ENCODE results near the gene ENTPD2.
A peak's percentile ranks its signal among the peaks of the same experiment; 100 is the strongest.

Gene ENTPD2

DNA sequence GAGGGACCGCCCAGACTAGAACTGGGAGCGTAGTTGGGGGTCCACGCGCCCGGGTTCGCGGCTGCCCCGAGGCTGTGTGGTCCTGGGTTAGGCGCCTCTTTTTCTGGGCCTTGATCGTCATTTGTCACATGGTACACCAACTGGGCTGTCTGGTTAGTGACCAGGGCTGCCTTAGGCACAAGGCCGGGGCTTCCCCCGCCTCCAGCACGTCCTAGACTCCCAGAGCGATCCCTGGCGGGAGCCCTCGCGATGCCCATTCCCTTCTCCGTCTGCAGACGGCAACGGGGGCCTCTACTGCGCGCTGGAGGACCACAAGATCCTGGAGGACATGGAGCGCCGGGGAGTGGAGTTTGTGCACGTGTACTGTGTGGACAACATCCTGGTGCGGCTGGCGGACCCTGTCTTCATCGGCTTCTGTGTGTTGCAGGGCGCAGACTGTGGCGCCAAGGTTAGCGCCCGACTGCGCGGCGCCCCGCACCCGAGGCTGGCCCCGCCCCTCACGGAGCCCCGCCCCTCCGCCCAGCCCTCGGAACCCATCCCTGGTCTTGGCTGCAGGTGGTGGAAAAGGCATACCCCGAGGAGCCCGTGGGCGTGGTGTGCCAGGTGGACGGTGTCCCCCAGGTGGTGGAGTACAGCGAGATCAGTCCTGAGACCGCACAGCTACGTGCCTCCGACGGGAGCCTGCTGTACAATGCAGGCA, 25.0 kb upstream of the ENTPD2 start:
- no peak for DNase-seq

DNA sequence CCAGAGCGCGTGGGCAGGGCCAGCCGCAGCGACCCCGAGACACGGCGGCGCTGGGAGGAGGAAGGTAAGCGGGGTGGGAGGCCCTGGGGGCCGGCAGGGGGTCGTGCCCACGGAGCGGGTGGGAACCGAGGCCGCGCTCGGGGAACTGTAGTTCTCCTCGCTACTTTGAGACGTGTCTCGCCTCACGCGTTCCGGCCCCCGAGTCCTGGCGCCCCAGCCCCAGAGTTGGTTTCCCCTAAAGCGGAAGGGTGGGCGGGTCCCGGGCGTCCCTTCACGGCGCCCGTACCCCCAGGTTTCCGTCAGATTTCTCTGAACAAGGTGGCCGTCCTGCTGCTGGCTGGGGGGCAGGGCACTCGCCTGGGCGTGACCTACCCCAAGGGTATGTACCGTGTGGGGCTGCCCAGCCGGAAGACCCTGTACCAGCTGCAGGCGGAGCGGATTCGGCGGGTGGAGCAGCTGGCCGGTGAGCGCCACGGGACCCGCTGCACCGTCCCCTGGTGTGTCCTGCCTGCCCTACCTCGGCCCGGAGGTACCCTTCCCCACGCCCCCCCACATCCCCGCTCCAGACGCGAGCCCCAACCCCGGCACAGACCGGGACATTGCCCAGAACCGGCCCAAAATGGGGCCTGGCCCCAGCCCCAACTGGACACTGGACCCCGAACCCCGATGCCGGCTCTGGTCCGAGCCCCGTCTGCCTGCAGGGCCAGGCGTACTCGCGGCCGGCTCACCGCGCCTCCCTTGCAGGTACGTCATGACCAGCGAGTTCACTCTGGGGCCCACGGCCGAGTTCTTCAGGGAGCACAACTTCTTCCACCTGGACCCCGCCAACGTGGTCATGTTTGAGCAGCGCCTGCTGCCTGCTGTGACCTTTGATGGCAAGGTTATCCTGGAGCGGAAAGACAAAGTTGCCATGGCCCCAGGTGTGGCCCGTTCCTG, 24.2 kb upstream of the ENTPD2 start:
- DNase-seq = no peak

DNA sequence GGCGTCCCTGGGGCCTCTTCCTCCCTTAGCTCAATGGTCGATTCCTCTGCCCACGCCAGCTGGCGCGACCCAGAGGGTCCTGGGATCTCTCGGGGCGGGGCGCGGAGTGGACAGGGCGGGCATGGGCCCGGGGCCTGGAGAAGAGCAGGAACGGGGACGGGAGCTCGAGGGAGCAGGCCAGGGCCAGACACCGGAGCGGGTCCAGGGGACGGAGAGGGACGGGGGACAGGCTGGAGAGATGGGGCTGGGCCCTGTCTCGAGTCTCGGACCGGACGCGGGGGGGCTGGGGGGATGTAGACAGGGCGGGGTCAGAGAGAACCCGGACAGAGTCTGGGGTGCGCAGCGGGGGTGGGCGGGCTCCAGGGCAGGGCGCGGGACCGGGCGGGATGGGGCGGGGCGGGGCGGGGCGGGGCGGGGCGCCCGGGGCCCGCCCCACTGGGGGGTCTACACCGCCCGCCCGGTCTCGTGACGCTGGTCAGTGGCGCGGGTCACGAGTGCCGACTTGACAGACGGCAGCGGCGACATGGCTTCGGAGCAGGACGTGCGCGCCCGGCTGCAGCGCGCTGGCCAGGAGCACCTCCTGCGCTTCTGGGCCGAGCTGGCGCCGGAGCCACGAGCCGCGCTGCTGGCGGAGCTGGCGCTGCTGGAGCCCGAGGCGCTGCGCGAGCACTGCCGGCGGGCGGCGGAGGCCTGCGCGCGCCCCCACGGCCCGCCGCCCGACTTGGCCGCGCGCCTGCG, 23.3 kb upstream of the ENTPD2 start, which contains the start of gene UAP1L1:
UAP1L1 (plus strand) TSS at position 508 of the 738 bp plus-strand sequence; CDS start at position 524, 16 bp downstream.
- DNase-seq = peak; percentile 11

DNA sequence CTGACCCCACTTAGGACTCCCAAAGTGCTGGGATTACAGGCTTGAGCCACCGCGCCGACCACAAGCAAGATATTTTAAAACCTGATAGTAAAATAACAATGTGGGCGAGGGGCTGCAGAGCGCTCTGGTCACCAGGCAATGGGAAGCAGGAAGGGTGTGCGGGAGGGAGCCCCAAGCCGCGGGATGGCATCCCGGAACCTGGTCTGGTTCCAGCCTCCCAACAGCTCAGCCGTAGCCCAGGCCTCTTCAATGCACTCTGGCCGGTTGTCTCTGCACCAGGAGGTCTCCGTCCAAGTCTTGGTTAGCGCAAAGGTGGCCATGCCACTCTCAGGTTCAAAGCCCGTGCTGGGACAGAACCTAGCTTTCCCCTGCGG, 22.8 kb upstream of the ENTPD2 start:
- DNase-seq = no peak

DNA sequence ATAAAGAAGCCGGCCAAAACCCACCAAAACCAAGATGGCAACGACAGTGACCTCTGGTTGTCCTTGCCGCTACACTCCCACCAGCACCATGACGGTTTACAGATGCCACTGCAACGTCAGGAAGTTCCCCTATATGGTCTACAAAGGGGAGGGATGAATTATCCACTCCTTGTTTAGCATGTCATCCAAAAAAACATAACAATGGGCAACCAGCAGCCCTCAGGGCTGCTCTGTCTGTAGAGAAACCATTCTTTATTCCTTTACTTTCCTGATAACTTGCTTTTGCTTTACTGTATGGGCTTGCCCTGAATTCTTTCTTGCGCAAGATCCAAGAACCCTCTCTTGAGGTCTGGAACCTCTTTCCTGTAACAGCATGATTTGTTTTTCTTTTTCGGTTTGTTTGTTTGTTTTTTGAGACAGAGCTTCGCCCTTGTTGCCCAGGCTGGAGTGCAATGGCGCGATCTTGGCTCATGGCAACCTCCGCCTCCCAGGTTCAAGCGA, 21.5 kb upstream of the ENTPD2 start:
- DNase-seq = no peak

- DNase-seq = no peak
These were observed 20.9 kb upstream of the ENTPD2 start for GRCh38 chr9:137074657-137075274.

DNA sequence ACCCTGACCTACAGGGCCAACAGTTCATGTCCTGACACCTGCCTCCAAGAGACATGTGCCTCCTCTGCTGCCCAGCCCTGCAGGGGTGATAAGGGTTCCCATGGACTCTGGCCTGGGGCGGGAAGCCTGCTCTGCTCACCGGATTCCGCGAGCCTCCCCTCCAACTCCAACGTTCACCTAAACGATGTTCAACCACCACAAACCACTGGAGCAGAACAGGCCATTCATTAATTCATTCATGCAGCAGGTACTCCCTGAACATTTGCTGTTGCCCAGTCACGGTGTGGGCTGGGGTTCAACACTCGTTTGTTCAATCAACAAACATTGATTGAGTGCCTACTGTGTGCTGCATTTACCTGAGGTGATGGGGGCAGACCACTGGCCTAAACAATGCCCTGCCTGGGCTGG, 20.1 kb upstream of the ENTPD2 start:
- no peak for DNase-seq

- DNase-seq = no peak
These were observed 17.4 kb upstream of the ENTPD2 start for GRCh38 chr9:137071282-137071681.

- no peak for DNase-seq
These were observed 17.0 kb upstream of the ENTPD2 start for GRCh38 chr9:137070906-137071275.

DNA sequence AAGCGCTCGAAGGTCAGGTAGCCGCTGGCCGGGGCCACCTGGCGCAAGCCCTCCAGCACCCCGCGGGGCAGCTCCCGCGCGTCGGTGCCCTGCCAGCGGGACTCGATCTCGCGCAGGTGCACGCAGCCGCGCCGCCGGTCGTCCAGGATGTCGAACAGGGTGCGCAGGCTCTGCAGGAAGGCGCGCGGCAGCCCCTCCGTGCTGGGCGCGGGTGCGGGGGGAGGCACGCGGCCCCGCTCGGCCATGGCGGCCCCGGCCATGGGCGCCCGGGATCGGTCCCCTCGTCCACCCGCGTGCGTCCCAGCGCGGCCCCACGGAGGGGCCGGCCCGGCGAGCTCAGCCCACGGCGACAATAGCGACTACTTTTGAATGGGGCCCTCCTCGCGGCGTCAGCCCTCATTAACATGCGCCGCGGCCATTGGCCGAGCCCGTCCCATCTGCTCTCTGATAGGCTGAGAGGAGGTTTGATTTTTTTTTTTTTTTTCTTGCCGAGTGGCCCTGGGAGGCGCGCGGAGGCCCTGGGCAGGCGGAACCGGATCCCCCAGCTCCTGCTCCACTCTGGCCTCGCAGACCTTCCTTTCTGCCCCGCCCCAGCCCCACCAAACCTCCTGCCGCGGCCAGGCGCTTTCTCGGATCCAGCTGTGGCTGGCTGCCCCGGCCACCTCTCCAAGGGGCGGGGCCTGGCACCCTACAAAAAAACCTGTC, 16.5 kb upstream of the ENTPD2 start, which contains the start of gene SAPCD2:
SAPCD2 (minus strand) TSS at position 357 of the 705 bp plus-strand sequence; CDS start at position 260, 97 bp downstream.
- DNase-seq = peak; percentile 86

GRCh38 chr9:137069508-137070091, 15.7 kb upstream of the ENTPD2 start:
- no peak for DNase-seq

- DNase-seq = no peak
These were observed 15.0 kb upstream of the ENTPD2 start for GRCh38 chr9:137068539-137069507.

DNA sequence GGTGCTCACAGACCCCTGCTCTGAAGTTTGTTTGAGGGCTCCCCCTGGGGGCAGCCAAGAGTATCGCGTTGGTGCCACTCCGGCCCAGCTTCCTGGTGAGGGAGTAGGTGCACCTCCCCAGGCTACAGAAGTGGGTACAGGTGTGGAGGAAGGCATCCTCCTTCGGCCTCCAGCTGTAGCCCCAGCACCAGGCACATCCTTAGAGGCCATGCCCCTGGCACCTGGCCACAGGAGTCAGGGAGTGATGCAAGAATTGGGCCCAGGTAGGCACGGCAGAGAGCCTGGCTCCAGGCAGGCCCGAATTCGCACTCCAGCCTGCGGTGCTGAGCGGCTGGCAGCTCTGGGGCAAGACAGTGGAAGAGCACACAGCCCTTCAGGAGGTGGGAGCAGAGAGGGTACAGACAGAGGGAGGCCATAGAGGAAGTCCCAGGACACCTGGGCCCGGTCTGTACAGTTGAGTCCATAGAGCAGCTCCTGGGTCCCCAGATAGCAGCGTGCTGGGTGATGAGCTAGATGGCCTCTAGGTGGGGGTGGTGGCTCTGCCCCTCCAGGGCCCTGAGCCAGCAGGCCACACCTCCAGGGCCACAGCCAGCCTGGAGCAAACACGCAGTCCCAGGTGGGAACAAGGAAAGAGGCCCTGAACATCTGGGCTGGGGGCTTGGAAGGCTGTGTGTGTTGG, 14.1 kb upstream of the ENTPD2 start:
- peak; percentile 66 for DNase-seq

DNA sequence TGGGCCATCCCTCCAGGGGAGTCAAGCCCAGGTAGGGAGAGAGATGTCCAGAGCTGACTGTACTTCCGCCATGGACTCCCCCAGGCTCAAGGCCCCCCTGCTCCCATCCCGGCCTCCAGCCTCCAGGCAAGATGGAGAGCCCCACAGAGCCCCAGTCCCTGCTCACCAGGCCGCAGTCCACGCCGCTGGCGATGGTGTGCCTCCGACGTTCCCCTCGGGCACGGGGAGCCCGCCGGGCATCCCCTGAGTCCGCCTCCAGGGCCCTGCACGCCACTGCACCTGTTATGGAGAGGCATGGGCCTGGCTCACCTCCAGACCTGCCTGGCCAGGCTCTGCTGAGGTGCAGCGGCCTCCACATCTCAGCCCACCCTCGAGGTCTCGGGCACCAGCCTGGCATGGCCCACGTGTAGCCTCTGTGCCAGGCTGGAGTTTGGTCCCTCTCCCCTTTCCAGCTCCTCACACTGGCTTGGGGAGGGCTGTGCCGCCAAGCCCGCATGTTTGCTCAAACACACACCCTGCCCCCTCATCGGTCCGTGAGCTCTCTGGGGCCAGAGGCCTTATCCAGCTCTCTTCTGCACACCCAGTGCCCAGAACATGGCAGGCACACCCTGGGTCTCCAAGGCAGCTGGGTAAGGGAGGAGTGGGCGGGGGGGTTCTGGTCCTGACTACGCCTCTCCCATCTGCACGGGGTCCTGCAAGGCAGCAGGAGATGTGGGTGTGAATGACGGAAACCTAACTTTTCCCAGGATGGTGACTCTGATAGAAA, 12.4 kb upstream of the ENTPD2 start:
- DNase-seq = no peak

DNA sequence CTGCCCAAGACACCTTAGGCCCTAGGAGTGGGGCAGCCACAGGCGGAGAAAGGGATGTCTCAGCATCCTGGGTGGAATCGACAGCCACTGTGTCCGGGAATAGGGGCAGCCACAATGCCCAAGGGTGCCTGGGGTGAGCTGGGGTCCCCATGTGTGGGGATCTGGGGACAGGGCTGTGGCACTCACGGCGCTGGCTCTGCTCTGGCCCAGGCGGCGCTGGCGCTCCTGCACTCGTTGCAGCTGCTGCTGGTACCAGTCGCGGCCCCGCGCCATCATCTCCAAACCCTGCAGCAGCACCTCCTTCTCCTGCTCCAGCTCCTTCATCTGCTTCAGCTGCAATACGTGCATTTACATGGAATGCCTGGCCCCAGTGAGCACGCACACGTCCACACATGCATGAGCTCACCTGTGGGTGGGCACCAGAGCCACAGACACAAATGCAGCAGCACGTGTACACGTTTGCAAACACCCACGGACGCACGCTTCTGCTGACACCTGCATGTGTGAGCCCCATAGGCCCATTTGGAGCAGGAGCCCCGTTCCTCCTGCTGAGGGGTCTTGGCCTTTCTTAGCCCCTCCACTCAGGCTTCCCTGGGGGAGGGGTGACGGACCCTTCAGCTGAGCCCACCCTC, 11.6 kb upstream of the ENTPD2 start:
- no peak for DNase-seq

- DNase-seq = no peak
These were observed 11.0 kb upstream of the ENTPD2 start for GRCh38 chr9:137064880-137065164.

GRCh38 chr9:137064027-137064879, 10.4 kb upstream of the ENTPD2 start:
- peak; percentile 48 for DNase-seq

Data from GDM1 (cell line).